NOMO-1 treated with DMSO at 0.1 percent for 48 hours (cell line): Measurements from ENCODE around the gene IL24.

Source experiments
- DNase-seq: peaks from one replicate; lab custom pipeline; 2025; ENCODE audit not compliant: unreplicated experiment; lab: John Stamatoyannopoulos, UW

IL24 gene

GRCh38 chr1:206949641-206950040, 52.4 kb downstream of the IL24 start:
- DNase-seq, result no peak

DNA sequence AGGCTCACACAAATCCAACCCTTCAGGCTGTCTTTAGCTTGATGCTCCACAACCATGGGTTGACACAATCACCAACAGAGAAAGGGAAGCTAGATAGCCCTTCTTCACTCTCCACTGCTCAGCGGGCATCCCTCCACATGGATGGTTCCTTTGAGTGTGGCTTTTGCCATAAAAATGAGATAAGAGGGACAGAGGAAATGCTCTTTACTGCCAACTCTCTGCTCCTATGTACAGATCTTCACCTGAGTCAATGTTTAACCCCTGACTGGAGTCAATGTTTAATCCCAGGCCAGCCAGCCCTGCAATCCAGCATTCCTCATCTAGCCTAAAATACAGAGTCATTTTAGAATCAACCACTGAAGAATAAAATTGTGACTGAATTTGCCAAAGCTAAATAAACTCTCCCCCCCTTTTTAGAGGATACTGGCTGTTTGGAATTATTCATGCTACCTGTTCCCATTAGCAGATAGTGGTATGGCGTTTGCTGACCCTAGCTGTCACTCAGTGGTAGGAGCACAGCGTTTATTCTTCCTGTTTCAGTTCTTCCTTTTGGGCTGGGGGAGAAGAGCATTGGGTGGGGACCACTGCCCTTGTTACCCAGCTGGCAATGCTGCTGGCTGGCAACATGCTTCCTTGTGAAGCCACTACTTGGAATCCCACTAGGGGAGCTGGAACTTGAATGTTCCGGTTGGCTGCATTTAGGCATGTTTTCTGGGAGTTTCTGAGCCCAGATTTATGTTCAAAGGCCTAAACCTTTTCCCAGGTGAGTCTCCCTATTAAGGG, 54.3 kb downstream of the IL24 start:
- peak; percentile 38 for DNase-seq

GRCh38 chr1:206952171-206952570, 54.9 kb downstream of the IL24 start:
- peak; percentile 97 for DNase-seq

GRCh38 chr1:206953126-206953525, 55.9 kb downstream of the IL24 start:
- DNase-seq, result no peak

- no peak for DNase-seq
These were observed 56.4 kb downstream of the IL24 start for GRCh38 chr1:206953626-206954025.
